ENCODE data around the gene WTAP.
"Not testable (repeated sequence)": the region's sequence is repeated elsewhere in the genome, so short reads cannot be mapped to it uniquely, and the experiment has no call there.

Gene WTAP

DNA sequence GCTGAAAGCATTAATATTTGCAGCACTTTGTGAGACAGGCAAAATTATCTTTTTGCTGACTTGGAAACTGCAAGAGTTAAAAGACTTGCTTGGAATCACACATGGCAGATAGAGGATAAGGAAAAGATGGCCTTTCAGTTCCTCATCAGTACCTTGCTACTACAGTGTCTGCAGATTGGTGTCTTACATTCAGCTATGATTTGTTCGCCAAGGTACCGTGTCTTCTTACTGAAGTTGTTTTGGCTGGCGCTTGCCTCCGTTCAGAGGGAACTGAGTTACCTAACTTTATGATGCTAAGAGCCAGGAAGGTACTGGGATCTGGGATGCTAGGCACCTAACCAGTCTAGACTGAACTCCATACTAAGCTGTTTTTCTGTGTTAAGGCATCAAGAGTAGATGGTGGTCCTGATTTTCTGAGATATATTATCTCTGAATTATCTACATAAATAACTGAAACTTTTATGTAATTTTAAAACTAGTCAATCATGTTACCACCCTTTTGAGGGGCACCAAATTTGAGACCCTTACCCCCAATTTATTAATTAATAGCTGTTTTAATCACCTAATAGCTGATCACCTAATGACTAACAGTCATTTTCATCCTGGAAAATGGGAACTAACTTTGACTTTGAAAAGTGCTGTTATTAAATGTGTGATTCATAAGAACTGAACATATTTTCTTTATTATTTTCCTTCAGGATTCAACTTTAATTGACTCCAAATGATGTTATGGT lies 2.5 kb downstream of the WTAP start:
- peaks cover 55% of the 10 kb centered on the region for H3K36me3 Mint-ChIP-seq (ENCODE audit: low read depth)
- H3K4me3 Mint-ChIP-seq: peak overlapping the region; percentile 94
- peaks cover 35% of the 10 kb centered on the region for H3K4me1 Mint-ChIP-seq
- DNase-seq: no peak
- H3K9me3 Mint-ChIP-seq: peaks cover 10% of the 10 kb centered on the region
- H3K27me3 Mint-ChIP-seq (ENCODE audit: low read depth, poor library complexity): peaks cover 5% of the 10 kb centered on the region
- peak overlapping the region; percentile 82 for H3K27ac Mint-ChIP-seq
- TF ChIP-seq, protein P1, sequence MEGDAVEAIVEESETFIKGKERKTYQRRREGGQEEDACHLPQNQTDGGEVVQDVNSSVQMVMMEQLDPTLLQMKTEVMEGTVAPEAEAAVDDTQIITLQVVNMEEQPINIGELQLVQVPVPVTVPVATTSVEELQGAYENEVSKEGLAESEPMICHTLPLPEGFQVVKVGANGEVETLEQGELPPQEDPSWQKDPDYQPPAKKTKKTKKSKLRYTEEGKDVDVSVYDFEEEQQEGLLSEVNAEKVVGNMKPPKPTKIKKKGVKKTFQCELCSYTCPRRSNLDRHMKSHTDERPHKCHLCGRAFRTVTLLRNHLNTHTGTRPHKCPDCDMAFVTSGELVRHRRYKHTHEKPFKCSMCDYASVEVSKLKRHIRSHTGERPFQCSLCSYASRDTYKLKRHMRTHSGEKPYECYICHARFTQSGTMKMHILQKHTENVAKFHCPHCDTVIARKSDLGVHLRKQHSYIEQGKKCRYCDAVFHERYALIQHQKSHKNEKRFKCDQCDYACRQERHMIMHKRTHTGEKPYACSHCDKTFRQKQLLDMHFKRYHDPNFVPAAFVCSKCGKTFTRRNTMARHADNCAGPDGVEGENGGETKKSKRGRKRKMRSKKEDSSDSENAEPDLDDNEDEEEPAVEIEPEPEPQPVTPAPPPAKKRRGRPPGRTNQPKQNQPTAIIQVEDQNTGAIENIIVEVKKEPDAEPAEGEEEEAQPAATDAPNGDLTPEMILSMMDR (IDR thresholded peaks at IDR 0.05): no peak

DNA sequence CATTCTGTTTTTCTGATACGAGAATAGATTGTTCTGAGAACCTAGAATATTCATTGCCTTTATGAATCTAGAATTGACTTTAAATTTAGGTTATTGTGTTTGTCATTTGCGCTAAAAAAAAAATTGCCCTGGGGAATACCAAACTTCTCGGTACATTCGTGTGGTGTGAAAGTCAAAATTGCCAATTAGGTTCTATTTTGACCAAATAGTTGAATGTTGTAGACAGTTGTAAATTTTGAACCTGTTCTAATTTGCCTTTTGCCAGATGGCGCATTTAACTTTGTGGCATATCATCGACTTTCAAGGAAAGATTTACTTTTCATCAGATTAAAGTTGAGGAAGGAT lies 3.0 kb downstream of the WTAP start:
- peaks cover 10% of the 10 kb centered on the region for H3K9me3 Mint-ChIP-seq
- H3K4me3 Mint-ChIP-seq: peak overlapping the region; percentile 34
- H3K27ac Mint-ChIP-seq: no peak overlapping the region
- peaks cover 34% of the 10 kb centered on the region for H3K4me1 Mint-ChIP-seq
- peaks cover 55% of the 10 kb centered on the region for H3K36me3 Mint-ChIP-seq (ENCODE audit: low read depth)
- DNase-seq: no peak
- peaks cover 5% of the 10 kb centered on the region for H3K27me3 Mint-ChIP-seq (ENCODE audit: low read depth, poor library complexity)
- TF ChIP-seq, protein P1 (IDR thresholded peaks at IDR 0.05): no peak

DNA sequence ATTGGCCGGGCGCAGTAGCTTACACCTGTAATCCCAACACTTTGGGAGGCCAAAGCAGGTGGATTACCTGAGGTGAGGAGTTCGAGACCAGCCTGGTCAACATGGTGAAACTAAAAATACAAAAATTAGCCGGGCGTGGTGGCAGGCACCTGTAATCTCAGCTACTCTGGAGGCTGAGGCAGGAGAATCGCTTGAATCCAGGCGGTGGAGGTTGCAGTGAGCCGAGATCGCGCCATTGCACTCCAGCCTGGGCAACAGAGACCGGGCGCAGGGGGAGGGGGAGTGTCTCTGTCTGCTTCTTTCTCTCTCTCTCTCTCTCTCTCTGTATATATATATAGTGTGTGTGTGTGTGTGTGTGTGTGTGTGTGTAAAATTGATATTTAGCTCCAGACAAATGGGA lies 5.2 kb downstream of the WTAP start:
- H3K4me3 Mint-ChIP-seq; H3K27me3 Mint-ChIP-seq (ENCODE audit: low read depth, poor library complexity); H3K9me3 Mint-ChIP-seq; DNase-seq; H3K27ac Mint-ChIP-seq: not testable (repeated sequence)
- Mint-ChIP-seq H3K36me3 (ENCODE audit: low read depth) (peaks cover 44% of the 10 kb centered on the region), H3K4me1 (peaks cover 21% of the 10 kb centered on the region)

DNA sequence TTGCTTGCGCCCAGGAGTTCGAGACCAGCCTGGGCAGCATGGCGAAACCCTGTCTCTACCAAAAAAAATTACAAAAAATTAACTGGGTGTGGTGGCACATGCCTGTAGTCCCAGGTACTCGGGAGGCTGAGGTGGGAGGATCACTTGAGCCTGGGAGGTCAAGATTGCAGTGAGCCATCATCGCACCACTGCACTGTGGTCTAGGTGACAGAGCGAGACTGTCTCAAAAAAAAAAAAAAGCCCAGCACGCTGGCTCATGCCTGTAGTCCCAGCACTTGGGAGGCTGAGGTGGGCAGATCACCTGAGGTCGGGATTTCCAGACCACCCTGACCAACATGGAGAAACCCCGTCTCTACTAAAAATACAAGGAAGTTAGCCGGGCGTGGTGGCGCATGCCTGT lies 6.1 kb downstream of the WTAP start:
- Mint-ChIP-seq H3K27ac (peak overlapping the region; percentile 78), H3K36me3 (ENCODE audit: low read depth) (peaks cover 52% of the 10 kb centered on the region), H3K4me1 (peaks cover 21% of the 10 kb centered on the region)
- H3K9me3 Mint-ChIP-seq; DNase-seq; H3K27me3 Mint-ChIP-seq (ENCODE audit: low read depth, poor library complexity); H3K4me3 Mint-ChIP-seq: not testable (repeated sequence)

DNA sequence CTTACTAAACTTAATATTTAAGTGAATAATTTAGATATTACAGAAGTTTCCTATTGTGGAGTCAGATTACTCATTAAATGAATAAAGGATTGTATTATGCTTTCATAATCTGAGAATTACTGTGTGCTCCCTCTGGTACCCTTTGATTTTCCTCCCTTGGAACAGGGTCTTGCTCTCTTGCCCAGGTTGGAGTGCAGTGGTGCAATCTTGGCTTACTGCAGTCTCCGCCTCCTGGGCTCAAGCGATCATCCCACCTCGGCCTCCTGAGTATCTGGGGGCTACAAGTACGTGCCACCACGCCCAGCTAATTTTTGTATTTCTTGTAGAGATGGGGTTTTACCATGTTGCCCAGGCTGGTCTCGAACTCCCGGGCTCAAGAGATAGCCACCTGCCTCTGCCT lies 9.6 kb downstream of the WTAP start:
- TF ChIP-seq, protein P1 (IDR thresholded peaks at IDR 0.05): no peak
- Mint-ChIP-seq H3K4me1 (no peaks in the 10 kb centered on the region), H3K9me3 (peaks cover 5% of the 10 kb centered on the region), H3K27me3 (ENCODE audit: low read depth, poor library complexity) (no peaks in the 10 kb centered on the region), H3K27ac (no peak overlapping the region), H3K36me3 (ENCODE audit: low read depth) (peaks cover 50% of the 10 kb centered on the region), H3K4me3 (no peak overlapping the region)
- DNase-seq: no peak

DNA sequence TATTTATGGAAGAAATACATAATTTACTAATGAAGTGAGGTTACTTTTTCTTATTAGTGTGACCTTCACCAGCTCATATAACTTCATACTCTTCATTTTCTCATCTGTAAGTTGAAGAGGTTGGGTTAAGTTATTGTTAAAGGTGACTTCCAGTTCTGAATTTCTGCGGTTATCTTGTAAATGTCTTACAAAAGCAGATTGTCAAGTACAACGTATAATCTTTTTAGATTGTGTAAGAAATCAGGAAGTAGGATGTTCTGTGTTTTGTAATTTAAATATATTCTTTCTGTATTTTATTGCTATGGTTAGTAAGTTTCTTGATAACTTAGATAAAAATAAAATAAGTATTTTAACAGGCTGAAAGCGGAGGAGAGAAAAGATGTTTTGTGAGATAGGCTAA lies 12.0 kb downstream of the WTAP start:
- no peak for DNase-seq
- TF ChIP-seq, protein P1 (IDR thresholded peaks at IDR 0.05): no peak
- Mint-ChIP-seq H3K27ac (peak overlapping the region; percentile 16), H3K4me1 (no peaks in the 10 kb centered on the region), H3K4me3 (no peak overlapping the region), H3K9me3 (no peaks in the 10 kb centered on the region), H3K36me3 (ENCODE audit: low read depth) (peaks cover 51% of the 10 kb centered on the region), H3K27me3 (ENCODE audit: low read depth, poor library complexity) (no peaks in the 10 kb centered on the region)

DNA sequence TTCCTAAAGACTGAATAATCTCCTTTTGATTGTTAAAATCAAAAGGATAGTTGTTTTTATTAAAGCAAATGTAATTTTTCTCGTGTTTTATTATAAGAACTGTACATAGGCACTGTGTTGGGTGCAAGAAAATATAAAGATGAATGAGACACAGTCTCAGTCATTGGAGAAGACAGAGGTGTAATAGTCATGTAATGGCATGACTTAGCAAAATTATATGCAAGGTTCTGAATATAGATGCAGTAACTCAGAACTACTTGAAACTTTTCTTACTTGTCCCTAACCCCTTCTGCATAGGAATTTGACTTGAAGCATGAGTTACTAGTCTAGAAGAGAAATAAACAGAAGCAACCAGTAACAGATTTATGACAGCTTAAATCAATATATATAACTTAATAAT lies 14.9 kb downstream of the WTAP start:
- TF ChIP-seq, protein P1 (IDR thresholded peaks at IDR 0.05): no peak
- DNase-seq: no peak
- H3K4me3 Mint-ChIP-seq: no peak overlapping the region
- peaks cover 71% of the 10 kb centered on the region for H3K36me3 Mint-ChIP-seq (ENCODE audit: low read depth)
- no peaks in the 10 kb centered on the region for H3K27me3 Mint-ChIP-seq (ENCODE audit: low read depth, poor library complexity)
- no peaks in the 10 kb centered on the region for H3K9me3 Mint-ChIP-seq
- H3K27ac Mint-ChIP-seq: no peak overlapping the region
- H3K4me1 Mint-ChIP-seq: no peaks in the 10 kb centered on the region

All from nephron progenitor cell (in vitro differentiated cells).